Tibial artery (tissue), 4 donors: ENCODE measurements around the gene FAM98C.
A peak's percentile ranks its signal among the peaks of the same experiment; 100 is the strongest.

ENCODE experiments used
- DNase-seq, 2 donors: peaks; one replicate each; pipeline ENCODE4 v3.0.0-alpha.2; 2019
- H3K27ac ChIP-seq, 2 donors: fragments of 200-600 bp; sonication (generic) in 1 of 2; 1 replicate in 1 of 2; 2 replicates in 1 of 2; pipeline ENCODE4 v1.5.1; 2018 to 2019; ENCODE audit warnings: mild to moderate bottlenecking in 1 of 2
- H3K27me3 ChIP-seq, 2 donors: fragments of 200-600 bp; sonication (generic) in 1 of 2; one replicate each; pipeline versions ENCODE4 v1.5.1 to v1.6.0; 2016 to 2019
- H3K36me3 ChIP-seq, 3 donors: fragments of 200-600 bp; sonication (generic) in 2 of 3; one replicate each; pipeline ENCODE4 v1.5.1; 2016 to 2019; ENCODE audit warnings: mild to moderate bottlenecking in 2 of 3
- H3K4me1 ChIP-seq, 4 donors: fragments of 200-600 bp; sonication (generic) in 2 of 4; 1 replicate in 3 of 4; 2 replicates in 1 of 4; pipeline ENCODE4 v1.5.1; 2016 to 2019
- H3K4me3 ChIP-seq, 2 donors: fragments of 200-600 bp; sonication (generic) in 1 of 2; 1 replicate in 1 of 2; 2 replicates in 1 of 2; pipeline ENCODE4 v1.5.1; 2018 to 2019; ENCODE audit warnings: mild to moderate bottlenecking in 2 of 2
- H3K9me3 ChIP-seq, 3 donors: fragments of 200-600 bp; sonication (generic) in 1 of 3; one replicate each; pipeline ENCODE4 v1.5.1; 2016 to 2019
- CTCF ChIP-seq, 2 experiments: fragments of 200-600 bp in 1 of 2; fragments of 450-650 bp in 1 of 2; IDR thresholded peaks; one replicate each; pipeline ENCODE4 v1.5.1; 2017 to 2019; ENCODE audit warnings: antibody characterized with exemption in 2 of 2, mild to moderate bottlenecking in 1 of 2, moderate library complexity in 1 of 2
- intact Hi-C: fragments of 100-400 bp; cut with DNase I; formaldehyde crosslinking; loops from one replicate; pipeline ENCODE4 v1.15.0; 2023; ENCODE audit warnings: low total_unique reads

FAM98C gene

GRCh38 chr19:38385804-38386257, 17.1 kb upstream of the FAM98C start:
- Histone ChIP-seq H3K4me3 (no peak overlapping the region), H3K36me3 (peaks cover 34 to 55% (median 36%) of the 10 kb centered on the region in 3 donors), H3K9me3 (no peaks in the 10 kb centered on the region), H3K27me3 (no peaks in the 10 kb centered on the region), H3K27ac (no peak overlapping the region), H3K4me1 (peaks cover 5 to 45% (median 34%) of the 10 kb centered on the region in 4 donors)
- no peak for TF ChIP-seq CTCF (IDR thresholded peaks at IDR 0.05)
- no peak for DNase-seq
- intact Hi-C loops: loop anchor here (5.0 kb wide), 1 partner anchor 139 kb away; no protein-coding TSS in a partner anchor

GRCh38 chr19:38386300-38386970, 16.5 kb upstream of the FAM98C start:
- H3K27me3 ChIP-seq: no peaks in the 10 kb centered on the region
- no peak overlapping the region for H3K27ac ChIP-seq
- peaks cover 28 to 49% (median 30%) of the 10 kb centered on the region in 3 donors for H3K36me3 ChIP-seq
- DNase-seq: no peak
- no peak for TF ChIP-seq CTCF (IDR thresholded peaks at IDR 0.05)
- peak overlapping the region in 1 of 2 donors; percentile 73 for H3K4me3 ChIP-seq
- intact Hi-C loops: loop anchor here (5.0 kb wide), 1 partner anchor 139 kb away; no protein-coding TSS in a partner anchor
- H3K4me1 ChIP-seq: peaks cover 5 to 45% (median 34%) of the 10 kb centered on the region in 4 donors
- H3K9me3 ChIP-seq: no peaks in the 10 kb centered on the region

GRCh38 chr19:38386971-38387549, 15.8 kb upstream of the FAM98C start:
- peak in 1 of 2 donors; percentile 49 for DNase-seq
- Histone ChIP-seq H3K4me1 (peaks cover 5 to 45% (median 34%) of the 10 kb centered on the region in 4 donors), H3K36me3 (peaks cover 21 to 42% (median 24%) of the 10 kb centered on the region in 3 donors), H3K27ac (peak overlapping the region; percentile 84 to 86), H3K27me3 (no peaks in the 10 kb centered on the region), H3K4me3 (peak overlapping the region; percentile 54 to 73), H3K9me3 (no peaks in the 10 kb centered on the region)
- TF ChIP-seq CTCF (IDR thresholded peaks at IDR 0.05): no peak
- intact Hi-C loops: loop anchor here (5.0 kb wide), 1 partner anchor 140 kb away; no protein-coding TSS in a partner anchor

- Histone ChIP-seq H3K36me3 (peaks cover 14 to 35% (median 17%) of the 10 kb centered on the region in 3 donors), H3K4me1 (peaks cover 5 to 45% (median 34%) of the 10 kb centered on the region in 4 donors), H3K27me3 (no peaks in the 10 kb centered on the region), H3K9me3 (no peaks in the 10 kb centered on the region), H3K4me3 (peak within 1 kb of the TSS; percentile 54 to 73), H3K27ac (peak within 1 kb of the TSS; percentile 84 to 86)
- TF ChIP-seq CTCF (IDR thresholded peaks at IDR 0.05): no peak
- DNase-seq: peak; percentile 80 to 90
- intact Hi-C loops: loop anchor here (2.0 to 5.0 kb wide), 2 partner anchors 15 to 140 kb away; partner anchors contain the start of gene FAM98C
These were observed 15.1 kb upstream of the FAM98C start, which contains the start of gene GGN for GRCh38 chr19:38387550-38388348. GGN (minus strand) TSS chr19:38388034; CDS start chr19:38387261, 773 bp downstream.
